SU-DHL-6 (cell line): ENCODE measurements around the gene ZNF432.

Source experiments
- EZH2phosphoT487 ChIP-seq: fragments of 200-600 bp; sonication (generic), shearing (Covaris generic); conservative IDR thresholded peaks from 2 replicates; pipeline ENCODE4 v1.6.1; 2018; ENCODE audit warnings: mild to moderate bottlenecking, antibody characterized with exemption, low read length, moderate library complexity, mixed read lengths
- TF ChIP-seq, protein P1 (sequence below): fragments of 200-600 bp; sonication (generic); IDR thresholded peaks from one replicate; pipeline ENCODE4 v1.5.1; 2017; ENCODE audit warnings: antibody characterized with exemption, mild to moderate bottlenecking, low read length, moderate library complexity; ENCODE audit not compliant: insufficient read depth, poor library complexity, severe bottlenecking

DNA sequence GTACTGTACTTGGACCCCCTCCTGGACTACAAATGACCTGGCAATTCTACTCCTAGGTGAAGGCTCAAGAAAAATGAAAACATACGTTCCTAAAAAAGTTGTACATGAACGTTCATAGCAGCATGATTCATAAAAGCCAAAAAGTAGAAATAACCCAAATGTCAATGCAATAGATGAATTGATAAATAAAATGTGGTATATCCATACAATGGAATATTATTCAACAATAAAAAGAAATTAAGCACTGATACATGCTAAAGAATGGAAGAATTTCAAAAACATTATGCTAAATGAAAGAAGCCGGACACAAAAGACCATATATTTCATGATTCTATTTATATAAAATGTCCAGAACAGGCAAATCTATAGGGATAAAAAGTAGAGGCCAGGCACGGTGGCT is 9.5 kb downstream of the ZNF432 start:
- TF ChIP-seq, protein P1, sequence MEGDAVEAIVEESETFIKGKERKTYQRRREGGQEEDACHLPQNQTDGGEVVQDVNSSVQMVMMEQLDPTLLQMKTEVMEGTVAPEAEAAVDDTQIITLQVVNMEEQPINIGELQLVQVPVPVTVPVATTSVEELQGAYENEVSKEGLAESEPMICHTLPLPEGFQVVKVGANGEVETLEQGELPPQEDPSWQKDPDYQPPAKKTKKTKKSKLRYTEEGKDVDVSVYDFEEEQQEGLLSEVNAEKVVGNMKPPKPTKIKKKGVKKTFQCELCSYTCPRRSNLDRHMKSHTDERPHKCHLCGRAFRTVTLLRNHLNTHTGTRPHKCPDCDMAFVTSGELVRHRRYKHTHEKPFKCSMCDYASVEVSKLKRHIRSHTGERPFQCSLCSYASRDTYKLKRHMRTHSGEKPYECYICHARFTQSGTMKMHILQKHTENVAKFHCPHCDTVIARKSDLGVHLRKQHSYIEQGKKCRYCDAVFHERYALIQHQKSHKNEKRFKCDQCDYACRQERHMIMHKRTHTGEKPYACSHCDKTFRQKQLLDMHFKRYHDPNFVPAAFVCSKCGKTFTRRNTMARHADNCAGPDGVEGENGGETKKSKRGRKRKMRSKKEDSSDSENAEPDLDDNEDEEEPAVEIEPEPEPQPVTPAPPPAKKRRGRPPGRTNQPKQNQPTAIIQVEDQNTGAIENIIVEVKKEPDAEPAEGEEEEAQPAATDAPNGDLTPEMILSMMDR = no peak
- no peak for TF ChIP-seq EZH2phosphoT487
